H1 (cell line): ENCODE results near the gene HPRT1.

Experiments
- BCL11A ChIP-seq, 2 experiments: IDR thresholded peaks; one replicate each; pipeline ENCODE4 v1.6.1; 2011; ENCODE audit warnings: low read depth in 2 of 2, low read length in 2 of 2, mild to moderate bottlenecking in 2 of 2
- CHD2 ChIP-seq: IDR thresholded peaks from 2 replicates; pipeline ENCODE4 v1.6.1; 2012; ENCODE audit warnings: low read length, improper control_type of control experiment
- CTCF ChIP-seq, 3 experiments: IDR thresholded peaks; 1 replicate in 2 of 3; 2 replicates in 1 of 3; pipeline versions ENCODE4 v1.5.1 to v1.6.1; 2011; ENCODE audit warnings: low read length in 3 of 3, mild to moderate bottlenecking in 3 of 3, inconsistent platforms in 2 of 3, low read depth in 1 of 3, moderate library complexity in 1 of 3; ENCODE audit not compliant: insufficient read depth in 1 of 3; ENCODE audit errors: control extremely low read depth in 1 of 3
- EZH2 ChIP-seq: fragments of 200-600 bp; sonication (generic); IDR thresholded peaks from 2 replicates; pipeline ENCODE4 v1.7.1; 2012; ENCODE audit warnings: low read depth, mild to moderate bottlenecking, moderate library complexity, low read length, inconsistent platforms; ENCODE audit not compliant: severe bottlenecking
- GABPA ChIP-seq: IDR thresholded peaks from 2 replicates; pipeline ENCODE4 v1.6.1; 2011; ENCODE audit warnings: mild to moderate bottlenecking, low read length, moderate library complexity, borderline replicate concordance; ENCODE audit not compliant: insufficient read depth
- JUN ChIP-seq: IDR thresholded peaks from 2 replicates; pipeline ENCODE4 v1.6.1; 2011; ENCODE audit warnings: low read depth, mild to moderate bottlenecking, improper control_type of control experiment, low read length
- MAX ChIP-seq: IDR thresholded peaks from 2 replicates; pipeline ENCODE4 v1.6.1; 2012; ENCODE audit warnings: inconsistent platforms
- NRF1 ChIP-seq: IDR thresholded peaks from 2 replicates; pipeline ENCODE4 v1.6.1; 2011; ENCODE audit warnings: mild to moderate bottlenecking, low read depth, low read length, improper control_type of control experiment
- POLR2A ChIP-seq, 2 experiments: IDR thresholded peaks; 1 replicate in 1 of 2; 2 replicates in 1 of 2; pipeline ENCODE4 v1.6.1; 2011; ENCODE audit warnings: low read depth in 2 of 2, low read length in 2 of 2, mild to moderate bottlenecking in 2 of 2; ENCODE audit errors: control extremely low read depth in 1 of 2
- POLR2AphosphoS5 ChIP-seq: IDR thresholded peaks from 2 replicates; pipeline ENCODE4 v1.6.1; 2011; ENCODE audit warnings: low read depth, low read length
- POU5F1 ChIP-seq: IDR thresholded peaks from 2 replicates; pipeline ENCODE4 v1.6.1; 2011; ENCODE audit warnings: low read depth, mild to moderate bottlenecking, low read length, moderate library complexity
- SIN3A ChIP-seq, 2 experiments: IDR thresholded peaks in 1 of 2; conservative IDR thresholded peaks in 1 of 2; 2 replicates each; pipeline ENCODE4 v1.6.1; 2011 to 2012; ENCODE audit warnings: low read length in 2 of 2, improper control_type of control experiment in 1 of 2, low read depth in 1 of 2, mild to moderate bottlenecking in 1 of 2
- SP1 ChIP-seq: IDR thresholded peaks from 2 replicates; pipeline ENCODE4 v1.6.1; 2011; ENCODE audit warnings: low read depth, low read length
- SP2 ChIP-seq: IDR thresholded peaks from 2 replicates; pipeline ENCODE4 v1.6.1; 2012; ENCODE audit warnings: mild to moderate bottlenecking, low read length, inconsistent platforms

- TF ChIP-seq GABPA (no peak), POU5F1 (no peak), POLR2A (IDR thresholded peaks at IDR 0.05; ENCODE audit: control extremely low read depth in 1 of 2, low read depth in 2 of 2, low read length in 2 of 2) (no peak), JUN (no peak), MAX (no peak), EZH2 (peak; percentile 20), CTCF (IDR thresholded peaks at IDR 0.05; ENCODE audit: control extremely low read depth in 1 of 3, insufficient read depth in 1 of 3, low read depth in 1 of 3, low read length in 3 of 3) (no peak), POLR2AphosphoS5 (no peak), CHD2 (no peak), BCL11A (IDR thresholded peaks at IDR 0.05; ENCODE audit: low read depth in 2 of 2, low read length in 2 of 2) (no peak), SP1 (no peak), SIN3A (conservative IDR thresholded peaks at IDR 0.05 in 1 of 2, IDR thresholded peaks at IDR 0.05 in 1 of 2; ENCODE audit: low read depth in 1 of 2, low read length in 2 of 2) (no peak), SP2 (no peak), NRF1 (no peak)
Observed at GRCh38 chrX:134545510-134545909, 85.5 kb downstream of the HPRT1 start.
